ENCODE measurements around the gene CD93.

CD93 gene

DNA sequence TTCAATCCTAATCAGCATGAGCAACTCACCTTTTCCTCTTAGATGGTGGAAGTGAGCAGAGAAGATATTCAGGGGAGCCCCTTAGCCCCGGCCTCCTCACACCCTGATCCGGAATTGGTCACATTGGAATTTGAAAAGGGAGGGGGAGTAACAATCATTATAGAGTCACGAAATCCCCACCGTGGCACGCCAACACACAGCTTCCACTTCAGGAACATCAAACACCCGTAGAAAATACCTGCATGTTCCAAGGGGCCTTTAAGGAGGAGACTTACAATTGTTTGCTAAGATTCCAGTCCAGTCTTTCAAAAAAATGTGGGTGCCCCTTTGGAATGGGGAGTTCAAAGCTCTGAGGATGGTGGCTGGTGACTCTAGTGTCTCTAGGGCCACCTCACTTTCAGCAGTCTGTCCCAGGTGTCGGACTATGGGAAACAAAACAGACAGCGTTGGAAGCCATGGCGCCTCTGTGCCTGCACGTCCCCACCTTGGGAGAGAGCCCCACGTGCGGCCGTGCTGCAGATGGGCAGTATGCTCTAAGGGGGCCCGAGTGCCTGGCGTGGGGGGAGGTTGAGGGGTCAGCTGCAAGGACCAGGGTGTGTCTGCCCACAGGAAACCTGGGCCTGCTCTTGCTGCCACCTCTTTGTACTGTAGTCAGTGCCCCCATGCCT lies 2.4 kb downstream of the CD93 start:
- DNase-seq (ENCODE audit: low read depth in 3 of 3), result no peak

GRCh38 chr20:23082846-23083552 lies 3.1 kb downstream of the CD93 start:
- DNase-seq (ENCODE audit: low read depth in 3 of 3), result no peak

DNA sequence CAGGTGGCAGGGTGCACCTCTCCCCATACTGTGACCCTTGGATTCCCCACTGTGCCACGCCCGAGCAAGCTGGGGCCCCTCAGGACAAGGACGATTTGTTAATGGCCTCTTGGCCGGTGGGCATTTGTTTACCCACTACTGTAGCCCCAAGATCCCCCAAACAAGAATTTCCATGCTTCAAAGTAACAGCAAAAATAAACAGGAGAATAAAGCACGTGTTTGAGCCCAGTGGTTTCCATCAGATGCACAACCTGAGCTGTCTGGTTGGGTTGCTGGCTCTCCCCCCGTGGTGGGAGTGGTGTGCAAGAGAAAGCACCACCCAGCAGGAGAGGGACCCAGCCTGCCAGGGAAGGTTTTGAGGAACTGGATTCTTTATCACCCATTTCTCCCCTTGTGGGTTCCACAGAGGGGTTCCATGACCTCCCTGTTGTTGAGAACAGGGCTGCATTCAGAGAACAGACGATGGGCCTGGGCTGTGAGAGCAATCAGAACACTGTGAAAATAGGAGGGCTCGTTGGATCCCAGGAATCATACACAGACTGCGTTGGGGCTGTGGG lies 4.8 kb downstream of the CD93 start:
- DNase-seq (ENCODE audit: low read depth in 3 of 3), result no peak

GRCh38 chr20:23080521-23080920 lies 5.6 kb downstream of the CD93 start:
- DNase-seq (ENCODE audit: low read depth in 3 of 3), result no peak

DNA sequence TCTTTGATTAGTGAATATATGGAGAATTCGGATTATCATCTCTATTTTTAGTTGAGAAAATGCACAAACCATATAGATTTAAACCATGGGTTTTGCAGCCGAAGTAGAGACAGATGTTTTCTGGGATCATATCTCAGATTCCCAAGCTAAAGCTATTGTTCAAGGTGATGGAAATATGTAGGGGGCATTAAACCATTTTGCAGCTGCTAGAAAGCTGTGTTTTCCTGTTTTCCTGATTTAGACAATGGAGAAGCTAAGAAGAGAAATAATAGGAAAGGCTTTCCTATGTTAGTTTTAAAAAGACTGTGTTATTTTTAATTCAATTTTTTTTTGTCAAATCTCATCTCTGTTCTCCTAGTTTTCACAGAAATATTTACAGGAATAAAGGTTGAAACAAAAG lies 6.2 kb downstream of the CD93 start:
- DNase-seq (ENCODE audit: low read depth in 3 of 3), result no peak

DNA sequence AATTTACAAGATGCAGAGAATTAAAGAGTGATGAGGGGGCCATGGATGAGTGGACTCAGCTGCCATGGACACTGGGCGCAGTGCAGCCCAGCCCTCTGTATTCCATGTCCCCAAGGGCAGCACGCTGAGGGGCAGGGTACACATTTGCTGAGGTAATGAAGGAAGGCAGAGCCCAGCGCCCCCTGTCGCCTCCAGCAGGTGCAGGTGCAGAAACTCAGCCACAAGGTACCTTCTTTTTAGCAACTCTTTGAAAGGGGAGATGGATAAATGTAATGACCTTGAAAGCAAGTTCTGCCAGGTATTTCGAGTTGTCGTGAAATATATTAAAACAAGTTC lies 7.1 kb downstream of the CD93 start:
- no peak for DNase-seq (ENCODE audit: low read depth in 3 of 3)

DNA sequence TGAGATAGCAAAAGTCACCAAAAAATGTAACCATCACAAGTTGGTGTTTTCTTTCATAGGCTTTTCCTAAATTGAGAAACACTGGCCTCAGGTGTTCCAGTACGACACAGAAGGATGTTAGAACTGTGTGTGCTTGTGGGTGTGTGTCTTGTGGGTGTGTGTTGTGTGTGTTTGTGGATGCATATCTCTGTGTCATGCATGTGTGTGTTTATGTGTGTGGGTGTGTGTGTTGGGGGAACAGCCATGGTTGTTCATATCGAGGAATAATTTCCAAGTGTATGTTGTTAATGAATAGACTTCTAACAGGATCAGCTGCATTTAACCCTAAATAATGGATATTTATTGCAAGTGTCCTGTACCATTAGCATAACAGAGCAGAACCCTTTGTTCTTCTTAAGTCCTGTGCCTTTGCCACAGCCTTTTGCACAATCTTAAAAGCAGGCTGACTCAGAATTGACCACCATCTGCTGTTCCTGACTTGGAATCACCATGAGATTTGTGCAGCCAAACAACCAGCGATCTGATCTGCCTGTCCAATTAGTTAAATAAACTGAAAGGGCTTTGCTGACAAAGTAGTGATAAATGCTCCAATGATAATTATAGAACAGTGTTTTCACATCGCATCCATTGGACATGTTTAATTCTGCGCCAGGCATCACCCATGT lies 7.6 kb downstream of the CD93 start:
- DNase-seq (ENCODE audit: low read depth in 3 of 3), result no peak

- no peak for DNase-seq (ENCODE audit: low read depth in 3 of 3)
Observed at GRCh38 chr20:23077277-23077676, 8.8 kb downstream of the CD93 start.

DNA sequence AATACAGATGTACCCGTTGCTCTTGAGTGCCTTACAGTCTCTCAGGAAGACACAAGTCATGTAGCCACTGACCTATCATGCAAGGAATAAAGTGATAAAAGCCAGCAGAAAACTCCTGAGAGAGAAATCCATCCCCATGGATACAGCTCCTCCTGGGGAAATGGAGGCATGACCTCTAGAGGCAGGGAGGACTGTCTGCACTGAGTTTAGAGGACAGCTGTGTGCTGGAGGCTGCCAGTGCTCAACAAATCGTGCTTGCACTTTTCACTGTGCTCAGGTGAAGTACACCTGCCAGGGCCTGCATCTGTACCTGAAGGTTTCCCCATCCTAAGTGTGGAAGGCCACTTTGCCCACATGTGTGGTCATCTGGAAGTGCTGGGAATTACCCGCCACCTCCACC lies 12.1 kb downstream of the CD93 start:
- DNase-seq (ENCODE audit: low read depth in 3 of 3), result no peak

DNA sequence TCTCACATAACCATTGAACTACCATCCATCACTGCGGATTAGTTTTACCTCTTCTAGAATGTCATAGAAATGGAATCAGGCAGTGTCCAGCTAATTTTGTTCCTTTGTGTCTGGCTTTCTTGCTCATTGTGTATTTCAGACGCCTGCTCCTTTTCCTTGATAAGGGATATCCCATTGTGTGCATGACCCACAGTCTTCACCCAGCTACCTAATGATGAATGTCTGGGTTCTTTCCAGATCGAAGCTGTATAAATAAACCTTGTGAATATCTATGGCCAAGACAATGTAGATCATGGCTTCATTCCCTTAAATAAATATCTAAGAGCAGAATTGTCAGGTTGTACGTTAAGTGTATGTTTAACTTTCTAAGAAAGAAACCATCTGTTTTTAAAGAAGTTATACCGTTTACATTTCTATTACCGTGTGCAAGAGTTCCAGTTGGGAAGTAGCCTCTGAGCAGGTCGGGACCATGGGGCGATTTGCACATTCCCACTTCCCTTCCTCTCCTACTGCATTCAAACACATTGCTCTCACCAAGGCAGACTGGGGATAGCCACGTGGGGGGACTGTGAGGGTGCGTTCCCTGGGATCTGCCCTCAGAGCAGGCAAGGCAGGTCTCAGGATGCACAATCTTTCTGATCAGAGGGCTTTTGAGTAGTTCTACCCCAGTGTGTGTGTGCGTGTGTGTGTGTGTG lies 13.1 kb downstream of the CD93 start:
- DNase-seq (ENCODE audit: low read depth in 3 of 3), result no peak

GRCh38 chr20:23071996-23072395 lies 14.1 kb downstream of the CD93 start:
- no peak for DNase-seq (ENCODE audit: low read depth in 3 of 3)

DNA sequence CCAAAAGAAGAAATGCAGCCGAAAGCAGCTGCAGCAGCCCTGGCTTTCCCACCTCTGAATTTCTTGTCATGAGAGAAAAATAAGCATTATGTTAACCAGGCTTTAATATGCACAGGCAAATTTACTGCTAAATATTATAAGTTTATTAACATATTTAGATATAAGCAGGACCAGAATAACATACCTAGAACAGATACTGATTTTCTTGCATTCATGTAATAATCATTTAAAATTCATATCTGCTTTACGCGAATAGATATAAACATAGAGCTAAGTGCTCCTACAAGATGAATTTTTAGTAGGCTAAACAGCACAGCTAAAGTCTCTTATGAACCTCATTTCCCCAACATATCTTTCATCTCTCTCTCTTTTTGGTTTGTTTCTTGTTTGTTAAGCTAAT lies 14.7 kb downstream of the CD93 start:
- DNase-seq (ENCODE audit: low read depth in 3 of 3), result no peak

DNA sequence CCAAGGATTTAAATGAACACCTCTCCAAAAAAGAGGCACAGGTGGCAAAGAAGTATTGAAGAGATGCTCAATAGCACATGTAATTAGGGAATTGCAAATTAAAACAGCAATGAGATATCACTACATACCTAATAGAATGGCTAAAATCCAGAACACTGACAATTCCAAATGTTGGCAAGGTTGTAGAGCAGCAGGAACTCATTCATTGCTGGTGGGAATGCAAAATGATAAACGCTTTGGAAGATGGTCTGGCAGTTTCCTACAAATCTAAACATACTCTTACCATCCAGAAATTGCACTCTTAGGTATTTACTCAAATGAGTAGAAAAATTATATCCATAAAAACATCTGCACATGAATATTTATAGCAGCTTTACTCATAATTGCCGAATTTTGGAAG lies 17.0 kb downstream of the CD93 start:
- no peak for DNase-seq (ENCODE audit: low read depth in 3 of 3)

DNA sequence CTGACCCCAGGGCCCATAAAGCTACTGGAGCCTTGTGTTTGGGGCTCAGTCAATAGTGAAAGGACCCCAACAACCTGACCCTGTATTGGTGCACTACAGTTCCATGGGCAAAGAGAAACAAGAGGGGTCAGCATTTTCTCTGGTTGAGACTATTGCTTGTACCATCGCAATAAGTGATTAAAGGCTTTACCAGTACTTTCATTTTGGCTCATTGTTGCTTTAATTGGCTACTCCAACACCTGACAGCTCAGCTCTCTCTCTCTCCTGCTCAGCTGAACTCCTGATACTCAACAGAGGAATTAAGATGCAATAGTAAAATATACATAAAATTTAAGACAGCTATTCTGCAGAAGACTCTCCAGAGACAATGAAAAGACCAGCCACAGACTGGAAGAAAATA lies 17.8 kb downstream of the CD93 start:
- no peak for DNase-seq (ENCODE audit: low read depth in 3 of 3)

DNA sequence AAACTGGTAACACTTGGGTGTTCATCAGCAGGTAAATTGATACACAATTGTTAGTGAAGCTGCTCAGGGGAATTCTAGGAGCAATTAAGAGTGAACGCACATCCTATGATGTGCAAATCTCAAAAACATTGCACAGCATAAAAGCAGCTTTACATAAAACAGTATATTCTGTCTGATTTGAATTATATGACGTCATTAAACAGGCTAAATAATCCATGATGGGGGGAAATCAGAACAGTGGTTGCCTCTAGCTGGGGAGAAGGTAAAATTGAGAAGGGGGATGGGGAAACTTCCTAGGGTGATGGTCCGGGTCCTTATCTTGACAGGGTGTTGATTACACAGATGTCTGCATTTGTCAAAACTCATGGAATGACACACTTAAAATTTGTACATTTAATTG lies 19.4 kb downstream of the CD93 start:
- no peak for DNase-seq (ENCODE audit: low read depth in 3 of 3)

DNA sequence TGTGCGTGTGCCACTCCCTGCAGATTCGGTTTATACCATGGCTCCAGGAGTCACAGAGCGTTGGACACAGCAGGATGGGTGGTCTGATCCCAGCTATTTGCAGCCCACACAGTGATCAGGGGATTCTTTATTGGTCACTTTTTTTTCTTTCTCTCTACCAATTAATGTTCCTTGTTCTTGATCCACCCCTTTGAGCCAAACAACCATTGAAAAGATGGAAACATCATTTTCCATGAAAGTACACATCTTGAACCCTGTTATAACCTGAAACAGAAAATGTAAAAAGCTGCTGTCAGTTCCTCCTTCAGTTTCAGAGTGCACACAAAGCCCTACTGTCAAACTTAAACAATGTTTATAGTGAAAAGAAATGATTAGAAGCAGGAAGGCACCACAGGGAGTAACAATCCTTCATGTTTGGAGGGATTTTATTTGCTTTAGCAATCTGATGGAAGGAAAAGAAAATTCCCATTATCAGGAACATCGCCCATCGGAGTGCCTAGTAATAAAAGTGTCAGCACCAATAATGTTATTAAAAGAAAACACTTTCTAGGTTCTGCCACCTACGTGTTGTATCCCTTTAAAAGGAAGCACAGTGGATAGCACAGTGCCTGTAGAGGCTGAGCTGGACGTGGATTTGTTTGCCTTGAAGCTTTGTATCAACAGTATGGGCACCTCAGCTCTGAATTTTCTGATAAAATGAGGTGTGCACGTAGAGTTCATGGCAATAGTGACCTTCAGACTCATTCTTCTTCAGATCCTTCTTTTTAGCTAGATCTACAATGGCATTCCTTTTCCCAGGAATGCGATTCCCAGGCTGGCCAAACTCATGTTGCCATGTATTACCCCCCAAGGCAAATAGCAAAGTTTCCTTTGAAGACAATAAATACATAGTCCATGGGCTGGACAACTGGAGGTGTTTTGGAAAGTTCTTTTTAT lies 20.6 kb downstream of the CD93 start:
- DNase-seq (ENCODE audit: low read depth in 3 of 3), result no peak

DNA sequence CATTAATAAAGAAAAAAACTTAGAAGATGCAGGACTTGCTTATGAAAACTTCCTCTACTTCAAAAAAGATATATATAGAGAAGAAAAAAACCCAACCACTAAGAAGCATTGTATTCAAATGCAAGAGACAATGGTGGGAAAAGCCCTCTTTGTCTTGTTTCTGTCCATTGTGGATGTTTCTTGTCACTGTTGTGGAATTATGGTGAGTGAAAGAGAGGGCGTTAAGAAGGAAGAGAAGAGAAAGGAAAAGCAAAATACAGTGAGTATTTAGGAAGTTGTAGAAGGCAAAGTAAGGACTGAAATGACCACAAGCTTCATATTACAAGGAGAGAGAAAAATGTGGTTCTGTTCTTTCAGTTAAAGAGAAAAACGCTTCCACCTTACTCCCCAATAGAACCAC lies 22.5 kb downstream of the CD93 start:
- no peak for DNase-seq (ENCODE audit: low read depth in 3 of 3)

DNA sequence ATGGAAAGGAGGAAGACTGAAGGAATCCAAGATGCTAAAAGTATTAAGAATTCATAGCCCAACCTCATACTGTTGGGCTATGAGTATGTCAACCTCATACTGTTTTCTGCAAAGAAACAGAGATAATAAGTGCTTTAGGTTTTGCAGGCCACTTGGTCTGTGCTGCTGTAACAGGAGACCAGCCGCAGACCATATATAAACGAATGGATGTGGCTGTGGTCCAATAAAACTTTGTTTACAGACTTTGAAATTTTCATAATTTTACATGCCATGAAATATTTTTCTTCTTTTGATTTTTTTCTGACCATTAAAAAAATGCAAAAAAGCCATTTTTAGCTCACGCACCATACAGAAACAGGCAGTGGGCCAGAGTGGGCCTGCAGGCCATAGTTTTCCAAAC lies 23.0 kb downstream of the CD93 start:
- DNase-seq (ENCODE audit: low read depth in 3 of 3), result no peak

GRCh38 chr20:23062632-23063031 lies 23.5 kb downstream of the CD93 start:
- DNase-seq (ENCODE audit: low read depth in 3 of 3), result no peak

- no peak for DNase-seq (ENCODE audit: low read depth in 3 of 3)
Observed at GRCh38 chr20:23061734-23062561, 24.2 kb downstream of the CD93 start.
